ENCODE results near the gene RAP1GDS1.

DNA sequence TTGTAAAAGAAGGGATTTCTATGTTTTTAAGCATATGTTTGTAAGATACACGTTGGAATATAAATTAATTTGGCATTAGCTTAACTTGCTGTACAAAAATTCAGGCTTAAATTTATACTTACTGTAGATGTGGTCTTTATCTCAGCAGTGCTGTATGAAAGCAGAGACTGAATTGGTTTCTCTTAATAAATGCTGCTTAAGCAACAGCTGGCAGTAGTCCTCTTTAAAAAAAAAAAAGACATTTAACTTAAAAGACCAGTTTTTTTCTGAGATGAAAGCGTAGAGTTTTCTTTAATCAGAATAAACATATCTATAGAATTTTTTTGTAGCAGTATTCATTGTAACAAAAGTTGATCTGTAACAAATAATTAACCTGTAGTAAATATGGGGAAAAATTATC is 124.6 kb downstream of the RAP1GDS1 start:
- TF ChIP-seq, protein P1, sequence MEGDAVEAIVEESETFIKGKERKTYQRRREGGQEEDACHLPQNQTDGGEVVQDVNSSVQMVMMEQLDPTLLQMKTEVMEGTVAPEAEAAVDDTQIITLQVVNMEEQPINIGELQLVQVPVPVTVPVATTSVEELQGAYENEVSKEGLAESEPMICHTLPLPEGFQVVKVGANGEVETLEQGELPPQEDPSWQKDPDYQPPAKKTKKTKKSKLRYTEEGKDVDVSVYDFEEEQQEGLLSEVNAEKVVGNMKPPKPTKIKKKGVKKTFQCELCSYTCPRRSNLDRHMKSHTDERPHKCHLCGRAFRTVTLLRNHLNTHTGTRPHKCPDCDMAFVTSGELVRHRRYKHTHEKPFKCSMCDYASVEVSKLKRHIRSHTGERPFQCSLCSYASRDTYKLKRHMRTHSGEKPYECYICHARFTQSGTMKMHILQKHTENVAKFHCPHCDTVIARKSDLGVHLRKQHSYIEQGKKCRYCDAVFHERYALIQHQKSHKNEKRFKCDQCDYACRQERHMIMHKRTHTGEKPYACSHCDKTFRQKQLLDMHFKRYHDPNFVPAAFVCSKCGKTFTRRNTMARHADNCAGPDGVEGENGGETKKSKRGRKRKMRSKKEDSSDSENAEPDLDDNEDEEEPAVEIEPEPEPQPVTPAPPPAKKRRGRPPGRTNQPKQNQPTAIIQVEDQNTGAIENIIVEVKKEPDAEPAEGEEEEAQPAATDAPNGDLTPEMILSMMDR (conservative IDR thresholded peaks at IDR 0.05; ENCODE audit: low read depth, low read length), result no peak
- no peak for TF ChIP-seq EZH2 (IDR thresholded peaks at IDR 0.05; ENCODE audit: low read length, unreplicated experiment)
